ENCODE results near the gene KITLG.

DNA sequence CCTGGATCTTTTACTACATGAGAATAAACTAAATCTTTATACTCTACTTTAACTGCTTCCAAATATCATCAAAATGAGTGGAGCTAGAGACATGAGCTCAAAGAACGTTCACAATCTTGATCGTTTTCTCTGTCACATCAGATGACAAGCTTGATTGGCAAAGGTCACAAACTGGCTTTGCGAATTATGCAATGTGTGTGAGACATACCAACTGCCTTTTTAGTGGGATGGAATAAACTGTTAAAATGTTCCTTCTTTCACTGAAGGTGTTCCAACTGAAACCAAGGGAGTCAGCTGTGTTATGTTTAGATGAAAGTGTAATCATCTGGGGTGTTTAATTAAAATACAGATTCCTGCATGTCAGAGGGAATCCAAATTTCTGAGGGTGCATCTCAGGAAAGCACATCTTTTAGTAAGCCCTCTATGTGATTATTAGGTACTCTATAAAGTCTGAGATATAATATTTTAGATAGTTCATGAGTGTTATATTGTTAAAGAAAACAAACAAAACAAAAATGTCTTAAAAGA, 21.9 kb downstream of the KITLG start:
- TF ChIP-seq RAD21 (IDR thresholded peaks at IDR 0.05; ENCODE audit: low read length) (no peak), POLR2AphosphoS5 (IDR thresholded peaks at IDR 0.05; ENCODE audit: low read depth, low read length) (no peak), EZH2phosphoT487 (IDR thresholded peaks at IDR 0.05; ENCODE audit: borderline replicate concordance, low read depth) (no peak), ZBTB33 (IDR thresholded peaks at IDR 0.05; ENCODE audit: borderline replicate concordance, low read depth) (no peak), EP300 (IDR thresholded peaks at IDR 0.05; ENCODE audit: borderline replicate concordance in 1 of 2, low read depth in 1 of 2, low read length in 1 of 2) (no peak), CHD2 (IDR thresholded peaks at IDR 0.05; ENCODE audit: low read length, partially characterized antibody) (no peak), TAF1 (IDR thresholded peaks at IDR 0.05; ENCODE audit: borderline replicate concordance, low read depth, low read length) (no peak), FOXJ3 (CRISPR knock-in tag; IDR thresholded peaks at IDR 0.05) (no peak)
- TF ChIP-seq, protein P1, sequence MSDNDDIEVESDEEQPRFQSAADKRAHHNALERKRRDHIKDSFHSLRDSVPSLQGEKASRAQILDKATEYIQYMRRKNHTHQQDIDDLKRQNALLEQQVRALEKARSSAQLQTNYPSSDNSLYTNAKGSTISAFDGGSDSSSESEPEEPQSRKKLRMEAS (IDR thresholded peaks at IDR 0.05; ENCODE audit: low read depth): no peak
- TF ChIP-seq, protein P2, sequence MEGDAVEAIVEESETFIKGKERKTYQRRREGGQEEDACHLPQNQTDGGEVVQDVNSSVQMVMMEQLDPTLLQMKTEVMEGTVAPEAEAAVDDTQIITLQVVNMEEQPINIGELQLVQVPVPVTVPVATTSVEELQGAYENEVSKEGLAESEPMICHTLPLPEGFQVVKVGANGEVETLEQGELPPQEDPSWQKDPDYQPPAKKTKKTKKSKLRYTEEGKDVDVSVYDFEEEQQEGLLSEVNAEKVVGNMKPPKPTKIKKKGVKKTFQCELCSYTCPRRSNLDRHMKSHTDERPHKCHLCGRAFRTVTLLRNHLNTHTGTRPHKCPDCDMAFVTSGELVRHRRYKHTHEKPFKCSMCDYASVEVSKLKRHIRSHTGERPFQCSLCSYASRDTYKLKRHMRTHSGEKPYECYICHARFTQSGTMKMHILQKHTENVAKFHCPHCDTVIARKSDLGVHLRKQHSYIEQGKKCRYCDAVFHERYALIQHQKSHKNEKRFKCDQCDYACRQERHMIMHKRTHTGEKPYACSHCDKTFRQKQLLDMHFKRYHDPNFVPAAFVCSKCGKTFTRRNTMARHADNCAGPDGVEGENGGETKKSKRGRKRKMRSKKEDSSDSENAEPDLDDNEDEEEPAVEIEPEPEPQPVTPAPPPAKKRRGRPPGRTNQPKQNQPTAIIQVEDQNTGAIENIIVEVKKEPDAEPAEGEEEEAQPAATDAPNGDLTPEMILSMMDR (IDR thresholded peaks at IDR 0.05): no peak
- TF ChIP-seq, protein P3, sequence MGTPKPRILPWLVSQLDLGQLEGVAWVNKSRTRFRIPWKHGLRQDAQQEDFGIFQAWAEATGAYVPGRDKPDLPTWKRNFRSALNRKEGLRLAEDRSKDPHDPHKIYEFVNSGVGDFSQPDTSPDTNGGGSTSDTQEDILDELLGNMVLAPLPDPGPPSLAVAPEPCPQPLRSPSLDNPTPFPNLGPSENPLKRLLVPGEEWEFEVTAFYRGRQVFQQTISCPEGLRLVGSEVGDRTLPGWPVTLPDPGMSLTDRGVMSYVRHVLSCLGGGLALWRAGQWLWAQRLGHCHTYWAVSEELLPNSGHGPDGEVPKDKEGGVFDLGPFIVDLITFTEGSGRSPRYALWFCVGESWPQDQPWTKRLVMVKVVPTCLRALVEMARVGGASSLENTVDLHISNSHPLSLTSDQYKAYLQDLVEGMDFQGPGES (IDR thresholded peaks at IDR 0.05; ENCODE audit: low read depth, low read length): no peak

Data from SK-N-SH (cell line).